ENCODE data around the gene MRFAP1L1.
"Not testable (repeated sequence)": the region's sequence is repeated elsewhere in the genome, so short reads cannot be mapped to it uniquely, and the experiment has no call there.

The MRFAP1L1 gene

GRCh38 chr4:6686104-6686787, 23.4 kb downstream of the MRFAP1L1 start:
- no peak for DNase-seq

GRCh38 chr4:6684656-6685055, 25.0 kb downstream of the MRFAP1L1 start:
- DNase-seq, result no peak

- DNase-seq, result no peak
Measured at GRCh38 chr4:6682862-6683590, 26.6 kb downstream of the MRFAP1L1 start.

GRCh38 chr4:6681191-6681590, 28.5 kb downstream of the MRFAP1L1 start:
- no peak for DNase-seq

- no peak for DNase-seq
Measured at GRCh38 chr4:6680372-6681034, 29.2 kb downstream of the MRFAP1L1 start.

DNA sequence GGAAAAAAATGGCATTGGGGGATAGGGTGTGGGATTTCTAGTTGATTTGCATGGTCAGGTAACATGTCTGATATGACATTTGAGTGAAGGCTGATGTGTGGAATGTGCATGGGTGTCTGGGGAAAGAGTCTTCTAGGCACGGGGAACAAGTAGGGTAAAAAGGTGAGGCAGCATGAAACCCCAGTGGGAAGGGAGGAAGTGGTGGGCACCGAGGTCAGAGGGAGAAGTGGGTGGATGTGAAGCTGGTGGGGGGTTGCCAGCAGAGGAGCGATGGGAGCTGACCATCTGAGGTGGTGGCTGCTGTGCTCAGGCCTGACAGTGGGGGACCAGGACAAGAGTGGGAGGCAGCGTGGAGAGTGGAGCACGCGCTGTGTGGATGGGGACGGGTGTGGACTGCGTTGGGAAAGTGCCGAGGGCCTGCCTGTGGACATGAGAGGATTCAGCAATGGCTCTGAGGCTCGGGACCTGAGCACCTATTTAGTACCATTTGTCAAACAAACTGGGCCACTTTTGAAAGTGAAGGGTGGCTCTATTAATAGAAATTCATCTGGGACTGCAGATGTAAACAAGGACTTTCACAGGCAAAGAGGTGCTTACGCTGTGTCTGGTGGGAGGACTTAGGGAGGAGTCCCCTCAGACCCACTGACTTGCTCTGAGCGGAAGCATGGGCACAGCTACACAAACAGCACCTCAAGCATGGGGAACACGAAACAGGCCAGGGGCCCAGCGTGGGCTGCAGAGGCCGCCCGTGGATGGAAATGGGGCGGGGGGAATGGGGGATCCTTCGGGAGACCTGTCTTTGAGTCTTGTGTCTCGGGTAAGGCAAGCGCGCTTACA, 32.7 kb downstream of the MRFAP1L1 start:
- no peak for DNase-seq

DNA sequence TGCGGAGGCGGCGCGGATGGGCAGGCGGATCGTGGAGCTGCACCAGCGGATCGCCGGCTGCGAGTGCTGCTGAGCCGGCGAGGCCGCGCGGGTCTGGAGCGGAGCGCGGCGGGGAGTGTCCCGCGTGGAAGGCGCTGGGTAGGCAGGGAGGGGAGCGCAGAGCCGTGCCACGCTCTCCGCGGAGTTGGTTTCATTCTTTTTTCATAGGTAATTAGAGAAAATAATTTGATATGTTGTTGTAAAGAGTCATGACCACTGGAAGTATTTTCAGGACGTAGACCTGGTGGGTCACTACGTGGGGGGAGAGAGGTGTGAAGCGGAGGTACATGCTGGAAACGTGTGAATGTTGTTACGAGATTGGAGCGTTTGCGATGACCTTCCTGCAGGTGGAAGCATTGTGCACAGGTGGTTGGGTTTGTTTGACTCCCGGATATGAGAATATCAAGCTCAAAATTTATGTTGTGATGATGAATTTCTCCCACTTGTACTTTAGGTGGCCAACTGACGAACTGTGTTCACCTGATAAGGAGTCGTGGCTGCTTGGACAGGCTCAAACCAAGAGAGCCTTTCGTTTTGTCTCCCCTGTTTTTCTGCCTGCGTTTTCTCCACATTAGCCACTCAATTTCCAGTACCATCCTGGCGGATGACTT, 35.0 kb downstream of the MRFAP1L1 start:
- DNase-seq, result no peak

GRCh38 chr4:6673660-6674499, 35.8 kb downstream of the MRFAP1L1 start:
- DNase-seq, result peak; percentile 96

DNA sequence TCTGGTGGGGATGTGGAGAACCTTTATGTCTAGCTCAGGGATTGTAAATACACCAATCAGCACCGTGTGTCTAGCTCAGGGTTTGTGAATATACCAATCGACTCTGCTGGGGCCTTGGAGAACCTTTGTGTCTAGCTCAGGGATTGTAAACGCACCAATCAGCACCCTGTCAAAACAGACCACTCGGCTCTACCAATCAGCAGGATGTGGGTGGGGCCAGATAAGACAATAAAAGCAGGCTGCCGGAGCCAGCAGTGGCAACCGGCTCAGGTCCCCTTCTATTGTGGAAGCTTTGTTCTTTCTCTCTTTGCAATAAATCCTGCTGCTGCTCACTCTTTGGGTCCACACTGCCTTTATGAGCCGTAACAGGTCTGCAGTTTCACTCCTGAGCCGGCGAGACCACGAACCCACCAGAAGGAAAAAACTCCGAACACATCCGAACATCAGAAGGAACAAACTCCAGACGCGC, 36.4 kb downstream of the MRFAP1L1 start:
- DNase-seq, result peak; percentile 33

GRCh38 chr4:6672541-6673190, 37.0 kb downstream of the MRFAP1L1 start:
- not testable (repeated sequence) for DNase-seq

GRCh38 chr4:6672131-6672530, 37.5 kb downstream of the MRFAP1L1 start:
- DNase-seq, result no peak

DNA sequence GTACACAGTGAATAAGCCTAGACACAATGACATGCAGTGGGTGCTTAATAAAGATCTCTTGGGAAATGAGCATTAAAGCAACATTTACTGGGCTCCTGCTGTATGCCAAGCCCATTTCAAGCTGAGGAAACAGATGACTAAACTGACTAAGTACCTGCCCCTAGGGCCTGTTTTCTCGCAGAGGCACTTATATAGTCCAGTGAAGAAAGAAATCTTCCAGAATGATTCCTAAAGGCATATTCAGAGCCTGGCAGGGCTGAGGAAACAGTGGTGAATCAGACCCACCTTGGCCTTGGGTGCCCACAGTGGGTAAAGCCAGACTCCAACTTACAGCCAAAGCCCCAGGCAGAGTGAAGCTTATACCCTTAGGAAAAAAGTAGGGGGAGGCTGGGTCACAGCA, 38.0 kb downstream of the MRFAP1L1 start:
- no peak for DNase-seq

DNA sequence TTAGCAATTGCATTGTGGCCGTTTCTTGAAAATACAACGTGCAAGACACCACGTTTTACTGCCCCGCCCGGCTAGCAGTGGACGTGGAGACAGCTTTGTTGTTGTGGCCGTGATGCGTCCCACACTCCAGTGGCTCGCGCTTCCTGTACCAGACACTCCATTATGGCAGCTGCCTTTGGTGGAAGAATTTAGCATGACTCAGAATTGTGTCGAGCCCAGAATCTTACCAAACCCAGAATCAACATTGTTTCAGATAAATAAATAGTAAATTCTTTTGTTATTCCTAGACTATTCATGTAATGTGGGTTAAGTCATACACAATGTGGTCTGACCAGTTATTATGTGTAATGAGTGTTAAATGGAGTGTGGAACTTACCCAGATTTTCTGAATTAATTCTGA, 41.3 kb downstream of the MRFAP1L1 start:
- no peak for DNase-seq

GRCh38 chr4:6665320-6665654, 44.4 kb downstream of the MRFAP1L1 start:
- DNase-seq, result no peak

DNA sequence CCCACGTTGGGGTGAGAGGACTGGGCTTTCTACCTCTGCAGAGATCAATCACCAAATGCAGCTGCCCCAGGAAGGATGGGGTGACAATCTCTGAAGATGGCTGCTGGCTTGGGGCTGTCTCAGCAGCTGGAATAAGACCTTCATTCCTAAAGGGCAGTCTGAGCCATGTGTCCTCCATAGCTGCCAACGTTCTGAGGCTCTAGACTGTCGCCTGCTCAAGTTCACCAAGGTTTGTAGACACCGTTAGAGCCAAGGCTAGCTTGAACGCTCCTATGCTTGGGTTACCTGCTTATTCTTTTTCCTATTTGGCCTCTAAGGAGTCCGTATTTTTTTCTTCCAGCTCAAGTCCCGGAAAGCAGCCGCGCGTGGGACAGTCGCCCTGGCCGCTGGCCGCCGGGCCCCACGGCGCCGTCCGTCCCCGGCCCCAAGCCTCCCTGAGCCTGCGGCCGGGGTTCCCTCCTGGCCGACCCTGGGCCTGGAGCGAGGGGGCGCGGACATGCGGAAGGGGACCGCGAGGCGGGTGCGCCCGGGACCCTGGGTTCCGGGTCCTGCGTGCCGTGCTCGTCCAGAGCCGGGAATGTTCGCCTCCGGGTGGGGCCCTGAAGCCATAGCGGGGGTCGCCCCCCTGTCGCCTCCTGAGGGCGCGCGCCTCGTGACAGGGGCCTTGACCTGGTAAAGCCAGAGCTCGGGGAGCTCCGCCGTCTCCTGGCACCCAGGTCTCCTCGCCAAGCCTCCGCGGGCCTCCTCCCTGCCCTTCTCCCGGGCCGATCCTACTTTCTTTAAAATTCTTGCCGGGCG, 45.9 kb downstream of the MRFAP1L1 start:
- DNase-seq, result no peak

GRCh38 chr4:6662591-6662990, 47.1 kb downstream of the MRFAP1L1 start:
- no peak for DNase-seq

DNA sequence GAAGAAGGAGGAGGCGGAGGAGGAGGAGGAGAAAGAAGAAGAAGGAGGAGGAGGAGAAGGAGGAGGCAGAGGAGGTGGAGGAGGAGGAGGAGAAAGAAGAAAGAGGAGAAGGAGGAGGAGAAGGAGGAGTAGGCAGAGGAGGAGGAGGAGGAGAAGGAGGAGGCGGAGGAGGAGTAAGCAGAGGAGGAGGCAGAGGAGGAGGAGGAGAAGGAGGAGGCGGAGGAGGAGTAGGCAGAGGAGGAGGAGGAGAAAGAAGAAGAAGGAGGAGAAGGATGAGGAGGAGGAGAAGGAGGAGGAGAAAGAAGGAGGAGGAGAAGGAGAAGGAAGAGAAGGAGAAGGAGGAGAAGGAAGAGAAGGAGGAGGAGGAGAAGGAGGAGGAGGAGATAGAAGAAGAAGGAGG, 49.2 kb downstream of the MRFAP1L1 start:
- no peak for DNase-seq

- DNase-seq, result no peak
Measured at GRCh38 chr4:6659897-6660296, 49.8 kb downstream of the MRFAP1L1 start.

DNA sequence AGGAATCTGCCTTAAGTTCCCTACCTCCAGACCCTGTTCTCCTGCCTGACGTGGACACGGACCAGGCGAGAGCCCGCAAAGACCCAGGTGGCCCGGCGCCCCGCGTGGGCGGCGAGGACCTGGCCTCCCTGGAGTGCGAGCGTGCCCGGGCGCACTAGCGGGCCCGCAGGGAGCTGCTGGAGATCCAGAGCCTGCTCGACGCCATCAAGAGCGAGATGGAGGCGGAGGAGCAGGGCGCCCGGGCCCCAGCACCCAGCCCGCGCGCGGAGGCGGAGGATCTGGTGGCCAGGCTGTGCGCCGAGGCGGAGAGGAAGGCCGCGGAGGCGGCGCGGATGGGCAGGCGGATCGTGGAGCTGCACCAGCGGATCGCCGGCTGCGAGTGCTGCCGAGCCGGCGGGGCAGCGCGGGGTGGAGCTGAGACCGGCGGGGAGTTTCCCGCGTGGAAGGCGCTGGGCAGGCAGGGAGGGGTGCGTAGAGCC, 51.0 kb downstream of the MRFAP1L1 start:
- DNase-seq, result peak; percentile 4

DNA sequence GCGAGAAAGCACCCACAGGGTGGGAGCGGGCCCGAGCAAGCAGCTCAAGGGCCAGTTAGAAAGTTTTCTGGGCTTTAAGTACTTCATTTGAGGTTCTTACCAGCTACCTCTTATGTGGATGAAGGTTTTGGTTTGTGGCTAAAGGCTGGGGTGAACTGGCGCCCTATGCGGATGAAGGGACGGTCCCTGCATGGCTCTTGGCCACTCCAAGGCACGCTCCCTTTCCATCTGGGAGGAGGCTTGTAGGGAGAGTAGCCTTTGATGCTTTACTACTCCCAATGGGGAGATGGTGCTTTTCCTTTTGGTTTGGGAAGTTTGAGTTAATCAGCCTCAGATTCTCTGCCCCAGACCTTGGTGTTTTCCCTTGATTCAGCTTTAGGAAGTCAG, 51.5 kb downstream of the MRFAP1L1 start:
- no peak for DNase-seq

Measured in midbrain (tissue), 1 donor.